H9 (cell line): Measurements from ENCODE around the gene NUDT15. TPM values are rescaled to one million over a fixed set of nuclear protein-coding genes. Genes with fewer than 3 reads are reported as not detected.

Source experiments
- DNase-seq: peaks from one replicate; pipeline ENCODE4 v3.0.0-alpha.2; 2017
- H2AFZ ChIP-seq: one replicate; pipeline ENCODE4 v1.6.1; 2013; ENCODE audit warnings: mild to moderate bottlenecking, low read length, control low read depth, moderate library complexity
- H2AK5ac ChIP-seq: 2 replicates; pipeline ENCODE4 v1.6.1; 2013; ENCODE audit warnings: low read length, control low read depth, mixed read lengths; ENCODE audit not compliant: insufficient read length
- H2BK120ac ChIP-seq: one replicate; pipeline ENCODE4 v1.6.1; 2013; ENCODE audit warnings: low read depth, mild to moderate bottlenecking, low read length, control low read depth, inconsistent platforms; ENCODE audit not compliant: poor library complexity, severe bottlenecking
- H2BK12ac ChIP-seq: 2 replicates; pipeline ENCODE4 v1.6.1; 2013; ENCODE audit warnings: low read length, control low read depth, mixed read lengths, low read depth; ENCODE audit not compliant: insufficient read length
- H2BK15ac ChIP-seq: 2 replicates; pipeline ENCODE4 v1.6.1; 2013; ENCODE audit warnings: low read depth, low read length, control low read depth
- H2BK20ac ChIP-seq: one replicate; pipeline ENCODE4 v1.6.1; 2013; ENCODE audit warnings: low read depth, mild to moderate bottlenecking, low read length, control low read depth, inconsistent platforms; ENCODE audit not compliant: poor library complexity, severe bottlenecking
- H2BK5ac ChIP-seq: 2 replicates; pipeline ENCODE4 v1.6.1; 2013; ENCODE audit warnings: low read length, control low read depth, mixed read lengths; ENCODE audit not compliant: insufficient read length
- H3K14ac ChIP-seq: 2 replicates; pipeline ENCODE4 v1.6.1; 2013; ENCODE audit warnings: low read length, control low read depth; ENCODE audit not compliant: insufficient read depth
- H3K18ac ChIP-seq: 2 replicates; pipeline ENCODE4 v1.6.1; 2013; ENCODE audit warnings: low read depth, mild to moderate bottlenecking, mixed read lengths, low read length, control low read depth; ENCODE audit not compliant: insufficient read length
- H3K23ac ChIP-seq: 2 replicates; pipeline ENCODE4 v1.6.1; 2013; ENCODE audit warnings: low read length, control low read depth, mixed read lengths, low read depth; ENCODE audit not compliant: insufficient read length
- H3K23me2 ChIP-seq: 2 replicates; pipeline ENCODE4 v1.6.1; 2013; ENCODE audit warnings: low read depth, mild to moderate bottlenecking, mixed read lengths, low read length, control low read depth; ENCODE audit not compliant: insufficient read length, poor library complexity, severe bottlenecking
- H3K27ac ChIP-seq: 2 replicates; pipeline ENCODE4 v1.5.1; 2013; ENCODE audit warnings: low read length, control low read depth, mixed read lengths, low read depth; ENCODE audit not compliant: insufficient read length
- H3K27me3 ChIP-seq: 2 replicates; pipeline ENCODE4 v1.6.1; 2013; ENCODE audit warnings: low read length, control low read depth, inconsistent platforms; ENCODE audit not compliant: insufficient read depth
- H3K4ac ChIP-seq: 2 replicates; pipeline ENCODE4 v1.6.1; 2013; ENCODE audit warnings: low read depth, mild to moderate bottlenecking, control low read depth, inconsistent platforms, low read length, moderate library complexity
- H3K4me1 ChIP-seq: 2 replicates; pipeline ENCODE4 v1.6.1; 2013; ENCODE audit warnings: low read length, control low read depth, inconsistent platforms; ENCODE audit not compliant: insufficient read depth
- H3K4me2 ChIP-seq: 2 replicates; pipeline ENCODE4 v1.6.1; 2013; ENCODE audit warnings: low read length, control low read depth, mixed read lengths; ENCODE audit not compliant: insufficient read length, insufficient read depth
- H3K56ac ChIP-seq: 2 replicates; pipeline ENCODE4 v1.6.1; 2013; ENCODE audit warnings: low read depth, mild to moderate bottlenecking, mixed read lengths, low read length, control low read depth; ENCODE audit not compliant: insufficient read length
- H3K79me1 ChIP-seq: 2 replicates; pipeline ENCODE4 v1.6.1; 2013; ENCODE audit warnings: low read depth, mild to moderate bottlenecking, moderate library complexity, low read length, control low read depth, inconsistent platforms; ENCODE audit not compliant: insufficient read depth, poor library complexity, severe bottlenecking
- H3K79me2 ChIP-seq: 2 replicates; pipeline ENCODE4 v1.6.1; 2013; ENCODE audit warnings: low read length, control low read depth, inconsistent platforms; ENCODE audit not compliant: insufficient read depth
- H3K9ac ChIP-seq: 2 replicates; pipeline ENCODE4 v1.6.1; 2013; ENCODE audit warnings: low read length, control low read depth, mixed read lengths; ENCODE audit not compliant: insufficient read length; ENCODE audit errors: extremely low read depth
- H3K9me3 ChIP-seq: one replicate; pipeline ENCODE4 v1.6.1; 2013; ENCODE audit warnings: low read depth, low read length, inconsistent platforms; ENCODE audit not compliant: control insufficient read depth
- H3T11ph ChIP-seq: one replicate; pipeline ENCODE4 v1.6.1; 2013; ENCODE audit warnings: mild to moderate bottlenecking, low read length, control low read depth, inconsistent platforms
- H4K20me1 ChIP-seq: one replicate; pipeline ENCODE4 v1.6.1; 2013; ENCODE audit not compliant: control insufficient read depth, insufficient read length, insufficient read depth
- H4K5ac ChIP-seq: 2 replicates; pipeline ENCODE4 v1.6.1; 2013; ENCODE audit warnings: low read depth, mild to moderate bottlenecking, mixed read lengths, low read length, control low read depth; ENCODE audit not compliant: insufficient read length
- H4K8ac ChIP-seq: replicated peaks from 2 replicates; pipeline ENCODE4 v1.6.1; 2013; ENCODE audit warnings: low read length, control low read depth, mixed read lengths, low read depth; ENCODE audit not compliant: insufficient read length
- H4K91ac ChIP-seq: 2 replicates; pipeline ENCODE4 v1.6.1; 2013; ENCODE audit warnings: low read depth, mild to moderate bottlenecking, moderate library complexity, mixed read lengths, low read length, control low read depth; ENCODE audit not compliant: insufficient read length
- H3K27ac Mint-ChIP-seq, 3 experiments: 2 replicates in 2 of 3; 3 replicates in 1 of 3; pipeline ENCODE4 v1.8.0; 2020 to 2021; ENCODE audit warnings: mixed read lengths in 3 of 3, mild to moderate bottlenecking in 1 of 3, moderate library complexity in 1 of 3
- H3K27me3 Mint-ChIP-seq: 2 replicates; pipeline ENCODE4 v1.8.0; 2021; ENCODE audit warnings: low read depth, mild to moderate bottlenecking, moderate library complexity, mixed read lengths
- H3K36me3 Mint-ChIP-seq, 3 experiments: 2 replicates in 2 of 3; 3 replicates in 1 of 3; pipeline ENCODE4 v1.8.0; 2020 to 2021; ENCODE audit warnings: low read depth in 3 of 3, mixed read lengths in 3 of 3; ENCODE audit not compliant: insufficient read depth in 1 of 3
- H3K4me1 Mint-ChIP-seq, 2 experiments: 2 replicates each; pipeline ENCODE4 v1.8.0; 2020; ENCODE audit warnings: mixed read lengths in 2 of 2
- H3K4me3 Mint-ChIP-seq, 2 experiments: 2 replicates in 1 of 2; 3 replicates in 1 of 2; pipeline ENCODE4 v1.8.0; 2020 to 2021; ENCODE audit warnings: mild to moderate bottlenecking in 2 of 2, mixed read lengths in 2 of 2, moderate library complexity in 1 of 2
- H3K9me3 Mint-ChIP-seq, 2 experiments: 2 replicates in 1 of 2; 3 replicates in 1 of 2; pipeline ENCODE4 v1.8.0; 2020; ENCODE audit warnings: mild to moderate bottlenecking in 2 of 2, mixed read lengths in 2 of 2, moderate library complexity in 1 of 2
- CTCF ChIP-seq: fragments of 200-600 bp; sonication (generic); conservative IDR thresholded peaks from 3 replicates; pipeline ENCODE4 v1.8.0; 2021; ENCODE audit warnings: antibody characterized with exemption, mild to moderate bottlenecking
- WGBS: extraction: QIAGEN DNeasy Blood & Tissue Kit; methylation state at CpG from one replicate; pipeline ENCODE4 v1.1.7; 2013; ENCODE audit warnings: missing lambda C conversion rate, low lambda C conversion rate, mixed read lengths; ENCODE audit not compliant: insufficient read length; ENCODE audit errors: extremely low coverage; 5-methylcytosine and 5-hydroxymethylcytosine counted together
- total RNA-seq: library from RNA; stranded (reverse); gene quantifications from 2 replicates; pipeline ENCODE4 v1.2.1, GENCODE V29; 2021

The NUDT15 gene
- total RNA-seq, 1 experiment from 2014 or later: 50.5 TPM

- no peak overlapping the region for H3K4ac ChIP-seq
- H3K27ac ChIP-seq: no peak overlapping the region
- no peaks in the 10 kb centered on the region for H3K27me3 Mint-ChIP-seq
- no peak overlapping the region for H3T11ph ChIP-seq
- no peaks in the 10 kb centered on the region for H3K79me1 ChIP-seq
- H2BK5ac ChIP-seq: no peak overlapping the region
- no peak overlapping the region for H2BK20ac ChIP-seq
- no peak overlapping the region for H3K9ac ChIP-seq
- H3K27me3 ChIP-seq: no peaks in the 10 kb centered on the region
- no peak for DNase-seq
- H3K4me1 Mint-ChIP-seq: peaks cover 29 to 40% of the 10 kb centered on the region in 2 experiments
- no peak overlapping the region for H3K56ac ChIP-seq
- peaks cover 3% of the 10 kb centered on the region for H3K23me2 ChIP-seq
- no peaks in the 10 kb centered on the region for H3K36me3 Mint-ChIP-seq
- H3K79me2 ChIP-seq: no peaks in the 10 kb centered on the region
- no peak overlapping the region for H2BK15ac ChIP-seq
- H3K14ac ChIP-seq: no peak overlapping the region
- no peaks in the 10 kb centered on the region for H4K20me1 ChIP-seq
- no peak overlapping the region for H4K8ac ChIP-seq
- H4K5ac ChIP-seq: no peak overlapping the region
- no peak overlapping the region for H2BK120ac ChIP-seq
- no peaks in the 10 kb centered on the region for H3K9me3 Mint-ChIP-seq
- WGBS: no CpG with 5 or more reads among the region's 1 CpG
- no peak overlapping the region for H3K4me3 Mint-ChIP-seq
- no peak overlapping the region for H2AFZ ChIP-seq
- no peaks in the 10 kb centered on the region for H3K9me3 ChIP-seq
- no peak overlapping the region for H2BK12ac ChIP-seq
- H3K23ac ChIP-seq: no peak overlapping the region
- no peak overlapping the region for H3K27ac Mint-ChIP-seq
- no peak overlapping the region for H2AK5ac ChIP-seq
- H4K91ac ChIP-seq: no peak overlapping the region
- TF ChIP-seq CTCF: no peak
- peaks cover 7% of the 10 kb centered on the region; the same call in 1 of the 2 replicates for H3K4me1 ChIP-seq
- no peak overlapping the region for H3K18ac ChIP-seq
- no peak overlapping the region for H3K4me2 ChIP-seq
Measured at GRCh38 chr13:48006396-48006795, 31.1 kb upstream of the NUDT15 start.
